T-helper 2 cell (primary cell): ENCODE data around the gene H1-8.
"Not testable (repeated sequence)": the region's sequence is repeated elsewhere in the genome, so short reads cannot be mapped to it uniquely, and the experiment has no call there.

Experiments
- DNase-seq, 5 experiments: peaks; one replicate each; pipeline versions ENCODE4 v3.0.0 to v3.0.0-alpha.2; 2012 to 2022
- total RNA-seq, 2 donors: gene quantifications; one replicate each; lab custom pipeline; 2026; lab: John Stamatoyannopoulos, UW

H1-8 gene, protein sequence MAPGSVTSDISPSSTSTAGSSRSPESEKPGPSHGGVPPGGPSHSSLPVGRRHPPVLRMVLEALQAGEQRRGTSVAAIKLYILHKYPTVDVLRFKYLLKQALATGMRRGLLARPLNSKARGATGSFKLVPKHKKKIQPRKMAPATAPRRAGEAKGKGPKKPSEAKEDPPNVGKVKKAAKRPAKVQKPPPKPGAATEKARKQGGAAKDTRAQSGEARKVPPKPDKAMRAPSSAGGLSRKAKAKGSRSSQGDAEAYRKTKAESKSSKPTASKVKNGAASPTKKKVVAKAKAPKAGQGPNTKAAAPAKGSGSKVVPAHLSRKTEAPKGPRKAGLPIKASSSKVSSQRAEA
- 0 reads per million in 2 donors for total RNA-seq

GRCh38 chr3:129543156-129543790, at the start of gene H1-8:
Gene H1-8, plus strand, starts transcription at chr3:129543175. Its CDS starts 44 bp downstream, at chr3:129543219.
- DNase-seq: no peak

DNA sequence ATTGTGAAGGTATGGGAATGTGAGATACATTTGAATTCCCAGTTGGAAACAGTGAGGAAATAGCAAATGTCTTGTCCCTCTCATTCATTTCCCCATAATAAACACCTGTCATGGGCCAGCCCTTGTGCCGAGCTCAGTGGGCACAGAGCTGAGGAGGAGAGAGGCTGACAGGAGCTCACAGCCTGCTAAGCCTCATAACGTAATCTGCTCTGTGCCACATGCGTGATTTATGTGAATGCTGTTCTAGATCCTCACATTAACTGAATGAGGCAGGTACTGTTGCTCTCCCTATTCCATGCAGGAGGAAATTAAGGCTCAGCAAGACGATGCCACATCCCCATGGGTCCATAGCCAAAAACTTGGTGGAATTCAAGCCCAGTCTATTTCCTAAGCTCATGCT, 49.8 kb upstream of the H1-8 start:
- DNase-seq: no peak

DNA sequence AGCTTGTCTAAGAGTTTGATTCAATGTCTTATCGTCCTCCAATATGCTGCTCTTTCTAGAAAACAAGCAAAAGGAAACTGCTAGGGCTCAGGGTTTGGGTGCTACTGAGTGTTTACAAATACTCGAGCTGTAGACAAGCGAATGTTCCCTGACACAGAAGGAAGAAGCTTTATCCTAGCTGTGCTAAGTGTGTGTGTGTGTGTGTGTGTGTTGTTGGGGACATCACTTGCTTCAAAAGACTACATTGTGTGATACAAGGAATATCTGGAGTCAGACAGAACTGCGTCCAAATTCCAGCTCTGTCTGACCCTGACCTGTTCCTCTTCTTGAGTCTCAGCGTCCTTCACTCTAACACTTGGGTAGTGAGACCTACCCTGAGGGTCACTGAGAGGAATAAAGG, 48.5 kb upstream of the H1-8 start:
- DNase-seq: not testable (repeated sequence)

DNA sequence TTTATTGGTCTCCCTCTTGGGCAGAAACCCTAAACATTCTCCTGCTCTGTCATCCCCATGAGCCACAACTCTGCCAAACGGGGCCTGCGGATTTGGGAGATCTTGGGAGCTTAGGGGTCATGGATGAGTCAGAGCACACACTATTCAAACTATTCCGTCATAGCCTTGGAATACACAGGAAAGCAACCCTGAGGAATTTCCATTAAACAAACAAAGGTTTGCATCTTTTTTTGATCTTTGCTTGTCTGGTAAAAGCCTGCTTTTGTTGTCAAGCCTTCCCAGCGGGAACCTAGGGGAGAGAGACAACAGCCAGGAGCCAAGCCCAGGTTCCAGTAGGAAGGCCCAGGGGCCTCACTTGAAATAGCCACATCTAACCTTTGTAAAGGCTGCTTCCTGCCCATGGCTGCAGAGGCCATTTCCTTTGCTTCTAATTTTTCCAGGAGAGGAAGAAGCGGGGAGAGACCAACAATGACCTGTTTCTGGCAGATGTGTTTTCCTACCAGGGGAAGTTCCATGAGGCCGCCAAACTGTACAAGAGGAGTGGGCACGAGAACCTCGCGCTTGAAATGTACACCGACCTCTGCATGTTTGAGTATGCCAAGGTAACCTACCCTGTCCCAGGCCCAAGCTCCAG, 47.9 kb upstream of the H1-8 start:
- DNase-seq: not testable (repeated sequence)

DNA sequence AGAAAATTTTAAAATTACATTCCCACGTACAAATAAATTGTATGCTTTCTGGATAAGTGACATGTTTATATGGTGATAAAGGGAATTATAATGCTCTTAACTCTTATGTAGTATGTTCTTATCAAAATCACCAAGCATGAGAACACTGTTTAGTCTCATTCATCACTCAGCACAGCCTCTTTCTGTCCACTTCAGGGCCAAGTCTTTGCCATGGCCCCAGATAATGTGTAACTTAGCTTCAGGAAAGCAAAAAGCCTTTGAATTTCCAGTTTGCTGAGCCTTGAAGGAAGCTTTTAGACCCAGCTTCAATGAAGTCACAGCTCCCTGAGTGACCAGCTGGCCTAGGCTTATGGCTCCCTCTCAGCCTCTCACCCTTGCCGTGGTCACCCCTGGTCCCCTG, 45.1 kb upstream of the H1-8 start:
- not testable (repeated sequence) for DNase-seq

GRCh38 chr3:129498603-129499488, 44.1 kb upstream of the H1-8 start:
- not testable (repeated sequence) for DNase-seq

- DNase-seq: not testable (repeated sequence)
Measured at GRCh38 chr3:129499604-129500333, 43.2 kb upstream of the H1-8 start.

- no peak for DNase-seq
Measured at GRCh38 chr3:129500334-129500658, 42.7 kb upstream of the H1-8 start.

GRCh38 chr3:129501630-129502029, 41.3 kb upstream of the H1-8 start:
- no peak for DNase-seq

DNA sequence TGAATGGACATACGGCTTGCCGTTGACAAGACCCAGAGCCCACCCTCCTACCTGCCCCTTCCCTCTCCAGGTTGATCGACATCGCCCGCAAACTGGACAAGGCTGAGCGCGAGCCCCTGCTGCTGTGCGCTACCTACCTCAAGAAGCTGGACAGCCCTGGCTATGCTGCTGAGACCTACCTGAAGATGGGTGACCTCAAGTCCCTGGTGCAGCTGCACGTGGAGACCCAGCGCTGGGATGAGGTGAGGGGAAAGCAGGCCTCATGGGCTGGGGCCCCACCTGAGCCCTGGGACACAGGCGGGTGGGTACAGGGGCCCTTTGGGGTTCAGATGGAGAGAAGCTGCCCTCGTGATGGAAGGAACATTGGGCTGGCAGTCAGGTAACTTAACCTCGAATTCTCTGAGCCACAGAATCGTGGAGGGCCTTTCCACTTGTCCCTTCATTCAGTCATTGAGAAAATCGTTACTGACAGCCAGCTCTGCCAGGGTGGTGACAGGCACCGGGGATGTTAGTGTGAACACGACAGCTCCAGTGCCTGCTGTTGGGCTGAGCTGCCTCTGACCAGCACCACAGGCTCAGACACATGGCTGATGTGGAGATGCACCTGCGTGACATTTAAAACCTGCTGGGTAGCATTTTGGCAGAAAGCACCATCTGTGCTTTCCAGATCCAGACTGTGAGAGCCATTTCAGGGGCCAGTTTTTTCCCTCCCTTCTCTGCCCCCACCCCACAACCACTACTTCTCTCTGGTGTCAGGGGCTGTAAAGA, 40.1 kb upstream of the H1-8 start:
- no peak for DNase-seq

GRCh38 chr3:129503471-129504291, 39.3 kb upstream of the H1-8 start:
- DNase-seq: no peak

DNA sequence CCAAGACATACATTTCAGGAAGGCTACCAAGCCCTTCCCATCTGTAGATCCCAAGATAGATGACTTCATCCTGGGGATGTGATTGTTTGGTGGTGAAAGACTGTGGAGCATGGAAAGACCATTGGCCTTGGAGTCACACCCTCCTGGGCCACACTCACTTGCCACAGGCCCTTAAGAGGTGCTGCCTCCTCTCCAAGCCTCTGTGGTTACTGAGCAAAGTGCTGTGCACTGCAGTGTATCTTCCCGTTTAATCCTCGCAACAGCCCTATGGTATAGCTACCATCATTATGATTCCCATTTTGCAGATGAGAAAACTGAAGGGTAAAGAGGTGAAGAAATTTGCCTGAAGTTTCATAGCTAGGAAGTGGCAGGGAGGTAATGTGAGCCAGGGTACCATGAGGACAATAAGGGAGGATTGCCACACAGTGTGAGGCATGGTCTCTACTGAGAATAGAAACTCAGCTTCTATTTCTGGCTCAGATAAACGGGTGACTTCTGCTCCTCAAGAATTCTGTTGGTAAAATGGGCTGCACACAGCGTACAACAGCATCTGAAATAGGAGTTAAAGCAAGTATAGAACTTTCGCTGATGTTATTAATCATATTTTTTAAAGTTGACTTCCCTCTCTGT, 38.4 kb upstream of the H1-8 start:
- DNase-seq: no peak

DNA sequence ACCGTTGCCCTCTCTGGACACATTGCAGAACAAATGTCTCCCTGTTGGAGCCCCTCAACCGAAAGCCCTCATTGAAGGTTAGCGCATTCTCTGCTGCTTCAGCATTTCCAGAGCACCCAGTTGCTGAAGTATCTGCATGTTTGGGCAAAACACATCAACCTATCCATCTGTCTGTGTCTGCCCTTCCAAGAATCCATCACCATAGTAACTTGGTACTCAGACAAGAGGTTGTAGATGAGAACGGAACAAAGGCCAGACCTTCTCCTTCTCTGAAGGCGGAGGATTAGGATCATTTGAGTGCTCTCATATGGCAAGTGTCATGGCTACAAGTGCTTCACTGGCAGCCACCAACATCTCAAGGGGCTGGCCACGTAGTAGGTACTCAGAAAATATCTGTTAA, 37.6 kb upstream of the H1-8 start:
- DNase-seq: no peak

- no peak for DNase-seq
Measured at GRCh38 chr3:129506231-129506742, 36.7 kb upstream of the H1-8 start.

DNA sequence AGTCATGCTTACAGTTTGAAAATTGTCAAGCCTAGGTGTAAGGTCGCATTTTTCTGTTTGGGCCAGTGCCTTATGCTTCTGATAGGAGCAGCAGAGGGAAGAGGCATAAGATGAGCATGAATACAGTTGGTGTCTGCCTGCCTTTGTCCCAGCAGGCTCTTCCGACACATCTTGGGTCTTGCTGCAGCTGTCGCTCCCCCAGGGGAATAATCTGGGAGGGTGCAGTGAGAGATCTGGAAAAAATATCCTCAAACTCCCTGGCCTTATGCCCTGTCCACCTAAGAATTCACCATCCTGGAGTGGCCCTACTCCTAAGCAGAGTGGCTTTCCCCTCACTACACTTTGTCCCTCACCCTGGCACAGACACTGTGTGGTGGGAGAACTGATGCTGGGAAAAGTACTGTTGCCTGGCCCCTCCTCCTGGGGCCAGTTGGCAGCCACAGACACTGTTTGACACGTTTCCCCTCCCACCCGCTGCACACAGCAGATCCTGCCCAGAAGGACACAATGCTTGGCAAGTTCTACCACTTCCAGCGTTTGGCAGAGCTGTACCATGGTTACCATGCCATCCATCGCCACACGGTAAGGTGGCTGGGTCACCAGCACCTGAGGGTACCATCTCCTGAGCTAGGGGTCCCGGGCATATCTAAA, 35.7 kb upstream of the H1-8 start:
- no peak for DNase-seq

DNA sequence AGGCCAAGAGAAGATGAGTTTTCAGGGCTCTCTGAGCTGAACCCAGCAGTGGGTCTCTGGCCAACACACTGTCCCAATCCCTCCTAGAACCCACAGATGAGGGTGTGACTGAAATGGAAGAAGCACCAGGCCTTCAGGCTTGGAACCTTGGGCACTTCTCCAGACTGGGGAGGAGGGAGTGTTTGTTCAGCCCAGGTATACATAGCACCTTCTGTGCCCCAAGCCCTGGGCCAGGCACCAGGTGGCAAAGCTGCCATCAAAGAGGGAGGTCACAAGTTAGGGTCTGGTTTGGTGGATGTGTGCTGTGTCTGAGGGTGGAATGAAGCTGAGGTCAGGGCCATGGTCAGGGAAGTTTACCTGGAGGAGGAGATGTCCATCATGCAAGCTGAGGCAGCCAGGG, 30.4 kb upstream of the H1-8 start:
- no peak for DNase-seq

GRCh38 chr3:129513705-129514104, 29.3 kb upstream of the H1-8 start:
- no peak for DNase-seq

DNA sequence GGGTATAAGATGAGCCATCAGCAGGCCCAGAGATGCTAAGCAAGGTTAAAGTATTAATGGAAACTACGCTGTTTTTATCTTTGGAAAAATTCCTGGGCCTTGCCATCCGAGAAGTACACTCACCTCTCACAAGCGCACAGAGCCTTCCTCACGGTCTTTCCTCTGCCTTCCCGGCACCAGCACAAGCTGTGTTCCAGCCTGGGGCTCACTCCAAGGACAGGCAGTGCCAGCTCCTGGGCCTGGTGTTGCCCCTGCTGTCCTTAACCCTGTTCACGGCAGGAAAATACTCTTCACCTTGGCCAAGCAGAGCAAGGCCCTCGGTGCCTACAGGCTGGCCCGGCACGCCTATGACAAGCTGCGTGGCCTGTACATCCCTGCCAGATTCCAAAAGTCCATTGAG, 28.9 kb upstream of the H1-8 start:
- DNase-seq: no peak

DNA sequence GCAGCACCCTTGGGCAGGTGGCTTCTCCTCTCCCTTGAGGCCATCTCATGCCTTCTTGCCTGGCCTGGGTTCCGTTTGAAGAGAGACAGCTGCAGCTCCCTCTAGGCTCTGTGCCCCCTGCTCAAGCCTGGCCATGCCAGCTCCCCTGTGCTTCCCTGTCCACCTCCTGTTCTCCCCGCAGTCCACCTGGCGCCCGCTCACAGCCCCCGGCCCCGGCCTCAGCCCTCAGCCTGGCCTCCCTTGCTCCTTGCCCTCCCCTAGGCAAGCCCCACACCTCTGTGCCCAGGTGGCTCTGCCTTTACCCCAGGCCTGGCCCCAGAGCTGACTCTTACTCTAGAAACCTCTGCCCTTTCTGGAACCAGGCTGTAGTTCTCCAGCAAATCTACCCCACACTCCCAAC, 28.4 kb upstream of the H1-8 start:
- DNase-seq: no peak
